Inferior parietal cortex (tissue), 1 donor: ENCODE measurements around the gene MANEAL.

Experiments used
- DNase-seq: peaks from one replicate; pipeline ENCODE4 v3.0.0-alpha.2; 2016; ENCODE audit errors: extremely low spot score

The MANEAL gene

GRCh38 chr1:37825506-37825905, 31.9 kb downstream of the MANEAL start:
- no peak for DNase-seq

GRCh38 chr1:37828410-37829074, 34.9 kb downstream of the MANEAL start:
- no peak for DNase-seq

- no peak for DNase-seq
These were observed 37.5 kb downstream of the MANEAL start for GRCh38 chr1:37831109-37831508.

GRCh38 chr1:37831809-37832208, 38.2 kb downstream of the MANEAL start:
- no peak for DNase-seq

GRCh38 chr1:37836788-37837187, 43.1 kb downstream of the MANEAL start:
- DNase-seq = no peak

- no peak for DNase-seq
These were observed 46.0 kb downstream of the MANEAL start for GRCh38 chr1:37839676-37840075.

- DNase-seq = no peak
These were observed 47.1 kb downstream of the MANEAL start for GRCh38 chr1:37840711-37841110.

GRCh38 chr1:37841652-37842051, 48.0 kb downstream of the MANEAL start:
- DNase-seq = no peak

- DNase-seq = no peak
These were observed 50.9 kb downstream of the MANEAL start for GRCh38 chr1:37844536-37844935.

GRCh38 chr1:37845049-37845646, 51.5 kb downstream of the MANEAL start:
- no peak for DNase-seq

GRCh38 chr1:37845786-37846185, 52.1 kb downstream of the MANEAL start:
- no peak for DNase-seq

GRCh38 chr1:37846647-37847339, 53.1 kb downstream of the MANEAL start:
- DNase-seq = no peak

- DNase-seq = no peak
These were observed 55.8 kb downstream of the MANEAL start for GRCh38 chr1:37849480-37849879.

GRCh38 chr1:37850352-37850955, 56.8 kb downstream of the MANEAL start:
- no peak for DNase-seq
